Esophagus muscularis mucosa (tissue), 4 donors: ENCODE data around the gene FTSJ1. TPM values are rescaled to one million over a fixed set of nuclear protein-coding genes. Genes with fewer than 3 reads are reported as not detected.

Experiments used
- DNase-seq: peaks from one replicate; pipeline ENCODE4 v3.0.0-alpha.2; 2017; ENCODE audit errors: extremely low spot score
- H3K27ac ChIP-seq, 4 donors: fragments of 200-600 bp; sonication (generic); replicated peaks in 1 of 4; 1 replicate in 3 of 4; 2 replicates in 1 of 4; pipeline ENCODE4 v1.5.1; 2016 to 2019; ENCODE audit warnings: mild to moderate bottlenecking in 1 of 4
- H3K27me3 ChIP-seq, 4 donors: fragments of 200-600 bp; sonication (generic); one replicate each; pipeline versions ENCODE4 v1.5.1 to v1.6.0; 2016 to 2019
- H3K36me3 ChIP-seq, 4 donors: fragments of 200-600 bp; sonication (generic); one replicate each; pipeline ENCODE4 v1.5.1; 2016 to 2019
- H3K4me1 ChIP-seq, 4 donors: fragments of 200-600 bp; sonication (generic); one replicate each; pipeline ENCODE4 v1.5.1; 2016 to 2019
- H3K4me3 ChIP-seq, 4 donors: fragments of 200-600 bp; sonication (generic); 1 replicate in 2 of 4; 2 replicates in 2 of 4; pipeline ENCODE4 v1.5.1; 2016 to 2019; ENCODE audit warnings: mild to moderate bottlenecking in 4 of 4, moderate library complexity in 1 of 4
- H3K9me3 ChIP-seq, 4 donors: fragments of 200-600 bp; sonication (generic); 1 replicate in 3 of 4; 2 replicates in 1 of 4; pipeline ENCODE4 v1.5.1; 2016 to 2019
- EP300 ChIP-seq: sonication (generic); formaldehyde crosslinking; IDR thresholded peaks from one replicate; pipeline ENCODE4 v1.6.1; 2017; ENCODE audit warnings: antibody characterized with exemption
- POLR2A ChIP-seq: fragments of 450-650 bp; IDR thresholded peaks from one replicate; pipeline ENCODE4 v1.6.1; 2017; ENCODE audit warnings: antibody characterized with exemption, moderate library complexity, mild to moderate bottlenecking, low read depth
- POLR2AphosphoS5 ChIP-seq, 2 donors: sonication (generic); formaldehyde crosslinking; IDR thresholded peaks; one replicate each; pipeline ENCODE4 v1.6.1; 2017; ENCODE audit warnings: antibody characterized with exemption in 2 of 2
- WGBS: methylation state at CpG from one replicate; pipeline ENCODE4 v1.1.5; 2018; 5-methylcytosine and 5-hydroxymethylcytosine counted together
- intact Hi-C: fragments of 100-400 bp; cut with DNase I; formaldehyde crosslinking; loops from one replicate; pipeline ENCODE4 v1.15.1; 2023
- total RNA-seq, 4 donors: library from RNA; depleted of rRNA; stranded (reverse); fragments of >200 nt; gene quantifications; one replicate each; pipeline versions ENCODE4 v1.1.0 to v1.2.1, GENCODE V29; 2016
- TF ChIP-seq, protein P1 (sequence below), 3 experiments: fragments of 200-600 bp in 2 of 3; fragments of 450-650 bp in 1 of 3; sonication (generic) in 2 of 3; IDR thresholded peaks; one replicate each; pipeline ENCODE4 v1.5.1; 2017 to 2019; ENCODE audit warnings: antibody characterized with exemption in 3 of 3, mild to moderate bottlenecking in 2 of 3, moderate library complexity in 1 of 3

FTSJ1 gene
- total RNA-seq, 4 donors from 2014 or later: 38.5 to 47.3 (median 43.9) TPM

DNA sequence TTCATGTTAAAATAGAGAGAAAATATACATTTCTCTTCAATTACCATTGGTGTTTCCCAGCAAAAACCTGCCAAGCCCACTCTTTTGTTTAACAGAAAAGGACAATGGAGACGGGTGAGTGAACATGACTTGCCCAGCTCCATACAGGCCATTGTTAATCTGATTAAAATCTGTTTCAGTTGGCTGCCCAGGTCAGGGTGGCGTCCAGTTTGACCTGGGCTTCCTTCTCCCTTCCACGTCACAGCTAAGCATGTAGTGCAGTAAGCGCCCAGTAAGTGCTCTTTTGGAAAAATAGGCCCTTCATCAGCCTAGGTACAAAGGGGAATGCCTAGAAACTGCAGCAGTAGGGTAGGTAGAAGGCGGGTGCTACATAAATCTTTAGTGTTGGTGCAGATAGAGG lies 31.2 kb downstream of the FTSJ1 start:
- WGBS: 74% methylated on average over 5 of the region's 5 CpGs
- DNase-seq: no peak
- intact Hi-C loops: loop anchor here (10.0 kb wide), 1 partner anchor 422 kb away; no protein-coding TSS in a partner anchor

DNA sequence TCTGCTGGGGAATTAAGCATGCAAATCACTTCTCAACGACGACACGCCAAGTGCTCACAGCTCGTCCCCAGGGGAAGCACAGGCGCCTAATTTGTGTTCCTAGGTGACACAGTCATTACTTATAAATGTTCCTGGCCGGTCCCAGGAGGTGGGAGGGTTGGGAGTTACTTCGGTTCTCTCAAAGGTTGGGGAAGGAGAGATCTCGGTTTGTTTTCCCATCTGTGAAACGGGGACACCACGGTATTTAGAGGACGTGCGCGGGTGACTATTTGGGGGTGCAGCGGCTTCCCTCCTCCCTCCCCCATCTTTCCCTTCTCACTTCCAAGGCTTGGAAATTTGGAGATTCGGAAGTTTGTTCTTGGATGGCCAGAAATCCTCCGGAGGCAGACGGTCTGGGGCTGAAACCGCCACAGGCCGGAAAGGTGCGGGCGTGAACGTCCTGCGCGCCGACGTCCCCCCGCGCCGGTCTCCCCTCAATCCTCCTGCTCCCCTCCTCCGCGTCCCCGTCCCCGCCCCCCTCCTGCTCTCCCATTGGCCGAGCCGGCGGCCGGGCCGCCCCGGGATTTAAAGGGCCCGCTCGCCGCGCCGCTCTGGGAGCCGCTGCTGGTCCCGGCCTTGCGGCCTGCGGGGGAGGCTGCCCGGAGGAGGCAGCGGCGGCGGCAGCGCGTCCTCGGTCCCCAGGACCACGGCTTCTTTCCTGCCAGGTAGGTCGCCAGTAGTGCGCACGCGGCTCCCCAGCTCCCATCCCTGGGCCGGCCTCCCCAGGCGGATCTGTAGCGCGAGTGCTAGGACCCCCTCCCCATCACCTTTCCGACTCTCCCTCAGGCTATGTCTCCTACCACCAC lies 32.6 kb downstream of the FTSJ1 start, which contains the start of gene PORCN:
PORCN (plus strand) TSS at position 593 of the 845 bp plus-strand sequence. CDS start 829 bp downstream, outside the sequence.
- peaks cover 0 to 11% (median 5%) of the 10 kb centered on the region in 4 donors for H3K36me3 ChIP-seq
- DNase-seq: peak; percentile 92

More for the DNA sequence above, 31.2 kb downstream of the FTSJ1 start:
- Histone ChIP-seq H3K4me3 (no peak overlapping the region), H3K9me3 (no peaks in the 10 kb centered on the region), H3K36me3 (peaks cover 0 to 5% (median 2%) of the 10 kb centered on the region in 4 donors), H3K4me1 (peaks cover 8 to 16% (median 14%) of the 10 kb centered on the region in 4 donors), H3K27ac (no peak overlapping the region), H3K27me3 (no peaks in the 10 kb centered on the region)
- TF ChIP-seq EP300: no peak
- TF ChIP-seq, protein P1, sequence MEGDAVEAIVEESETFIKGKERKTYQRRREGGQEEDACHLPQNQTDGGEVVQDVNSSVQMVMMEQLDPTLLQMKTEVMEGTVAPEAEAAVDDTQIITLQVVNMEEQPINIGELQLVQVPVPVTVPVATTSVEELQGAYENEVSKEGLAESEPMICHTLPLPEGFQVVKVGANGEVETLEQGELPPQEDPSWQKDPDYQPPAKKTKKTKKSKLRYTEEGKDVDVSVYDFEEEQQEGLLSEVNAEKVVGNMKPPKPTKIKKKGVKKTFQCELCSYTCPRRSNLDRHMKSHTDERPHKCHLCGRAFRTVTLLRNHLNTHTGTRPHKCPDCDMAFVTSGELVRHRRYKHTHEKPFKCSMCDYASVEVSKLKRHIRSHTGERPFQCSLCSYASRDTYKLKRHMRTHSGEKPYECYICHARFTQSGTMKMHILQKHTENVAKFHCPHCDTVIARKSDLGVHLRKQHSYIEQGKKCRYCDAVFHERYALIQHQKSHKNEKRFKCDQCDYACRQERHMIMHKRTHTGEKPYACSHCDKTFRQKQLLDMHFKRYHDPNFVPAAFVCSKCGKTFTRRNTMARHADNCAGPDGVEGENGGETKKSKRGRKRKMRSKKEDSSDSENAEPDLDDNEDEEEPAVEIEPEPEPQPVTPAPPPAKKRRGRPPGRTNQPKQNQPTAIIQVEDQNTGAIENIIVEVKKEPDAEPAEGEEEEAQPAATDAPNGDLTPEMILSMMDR (IDR thresholded peaks at IDR 0.05): no peak
- TF ChIP-seq POLR2AphosphoS5 (IDR thresholded peaks at IDR 0.05): no peak
- TF ChIP-seq POLR2A: no peak

DNA sequence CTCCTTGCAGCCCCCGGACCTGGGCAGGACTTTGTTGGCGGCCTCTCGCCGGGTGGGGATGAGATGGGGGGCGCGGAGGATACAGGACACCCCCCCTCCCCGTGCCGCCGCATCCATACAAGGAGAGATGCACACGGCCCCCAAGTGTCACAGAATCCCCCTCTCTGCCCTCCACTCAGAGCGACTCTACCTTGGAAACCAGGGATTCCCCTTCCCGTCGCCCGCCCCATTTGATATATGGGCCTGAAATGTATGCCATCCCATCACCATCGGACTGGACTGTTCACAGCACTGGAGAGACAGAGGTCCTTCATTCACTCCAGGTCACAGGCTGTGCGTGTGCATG lies 33.2 kb downstream of the FTSJ1 start:
- no peak for DNase-seq
- peak overlapping the region; percentile 71 to 74 (median 72) for H3K4me3 ChIP-seq
- peaks cover 8 to 16% (median 14%) of the 10 kb centered on the region in 4 donors for H3K4me1 ChIP-seq
- H3K9me3 ChIP-seq: no peaks in the 10 kb centered on the region
- H3K36me3 ChIP-seq: peaks cover 0 to 13% (median 5%) of the 10 kb centered on the region in 4 donors
- 36% methylated on average over 10 of the region's 16 CpGs for WGBS
- H3K27me3 ChIP-seq: peaks cover 0 to 4% (median 0%) of the 10 kb centered on the region in 4 donors
- H3K27ac ChIP-seq: peak overlapping the region; percentile 76 to 83 (median 80)
- intact Hi-C loops: loop anchor here (10.0 kb wide), 1 partner anchor 424 kb away; no protein-coding TSS in a partner anchor
- TF ChIP-seq POLR2A (no peak), EP300 (no peak), POLR2AphosphoS5 (IDR thresholded peaks at IDR 0.05) (no peak)
- TF ChIP-seq, protein P1 (IDR thresholded peaks at IDR 0.05): no peak

More for the DNA sequence above, 32.6 kb downstream of the FTSJ1 start, which contains the start of gene PORCN:
- peak within 1 kb of the TSS; percentile 76 to 83 (median 80) for H3K27ac ChIP-seq
- peak within 1 kb of the TSS; percentile 71 to 74 (median 72) for H3K4me3 ChIP-seq
- TF ChIP-seq POLR2A (no peak), POLR2AphosphoS5 (IDR thresholded peaks at IDR 0.05) (peak; percentile 25 to 79), EP300 (no peak)
- TF ChIP-seq, protein P1 (IDR thresholded peaks at IDR 0.05): no peak
- intact Hi-C loops: loop anchor here (10.0 kb wide), 1 partner anchor 424 kb away; no protein-coding TSS in a partner anchor
- 43% methylated on average over 28 of the region's 65 CpGs for WGBS
- peaks cover 0 to 4% (median 0%) of the 10 kb centered on the region in 4 donors for H3K27me3 ChIP-seq
- peaks cover 8 to 16% (median 14%) of the 10 kb centered on the region in 4 donors for H3K4me1 ChIP-seq
- no peaks in the 10 kb centered on the region for H3K9me3 ChIP-seq

DNA sequence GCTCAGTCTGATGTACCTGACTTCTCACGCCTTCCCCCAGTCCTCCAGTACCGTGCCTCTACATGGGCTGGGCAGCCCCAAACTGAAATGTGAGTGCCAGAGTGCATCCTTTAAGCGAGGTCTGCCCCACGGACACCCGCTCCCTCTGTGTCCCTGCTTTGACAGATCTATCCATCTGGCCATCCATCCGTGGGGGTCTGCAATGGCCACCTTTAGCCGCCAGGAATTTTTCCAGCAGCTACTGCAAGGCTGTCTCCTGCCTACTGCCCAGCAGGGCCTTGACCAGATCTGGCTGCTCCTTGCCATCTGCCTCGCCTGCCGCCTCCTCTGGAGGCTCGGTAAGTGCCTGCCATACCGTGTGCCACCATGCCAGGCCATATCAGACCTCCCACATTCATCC lies 33.6 kb downstream of the FTSJ1 start:
- Histone ChIP-seq H3K4me3 (peak overlapping the region; percentile 71 to 74 (median 72)), H3K27me3 (peaks cover 0 to 4% (median 0%) of the 10 kb centered on the region in 4 donors), H3K27ac (peak overlapping the region in 1 of 4 donors; percentile 80), H3K9me3 (no peaks in the 10 kb centered on the region), H3K36me3 (peaks cover 0 to 17% (median 7%) of the 10 kb centered on the region in 4 donors), H3K4me1 (peaks cover 8 to 16% (median 14%) of the 10 kb centered on the region in 4 donors)
- WGBS: 72% methylated on average over 11 of the region's 11 CpGs
- no peak for DNase-seq
- intact Hi-C loops: loop anchor here (10.0 kb wide), 1 partner anchor 425 kb away; no protein-coding TSS in a partner anchor
- TF ChIP-seq EP300 (no peak), POLR2A (no peak), POLR2AphosphoS5 (IDR thresholded peaks at IDR 0.05) (no peak)
- TF ChIP-seq, protein P1 (IDR thresholded peaks at IDR 0.05): no peak
